Activated B cell treated with CpG ODN at 0.5 μM for 24 hours (primary cell): ENCODE data around the gene NR6A1. TPM values are rescaled to one million over a fixed set of nuclear protein-coding genes. Genes with fewer than 3 reads are reported as not detected.

Experiments
- ATAC-seq: fragments of 200-7000 bp; cut with Tn5 transposase; one replicate; pipeline ENCODE4 v1.10.0; 2021; ENCODE audit warnings: low read depth, mild to moderate bottlenecking, moderate library complexity
- CTCF ChIA-PET: fragments of 350-600 bp; sonication (Branson Sonifier 250); formaldehyde crosslinking; loops from one replicate; lab custom pipeline; 2021; ENCODE audit warnings: antibody characterized with exemption; lab: Charles Lee
- POLR2A ChIA-PET: fragments of 350-600 bp; sonication (Branson Sonifier 250); formaldehyde crosslinking; loops from one replicate; lab custom pipeline; 2021; ENCODE audit warnings: antibody characterized with exemption; lab: Charles Lee
- DNase-seq: peaks from one replicate; pipeline ENCODE4 v3.0.0; 2022
- H3K27ac Mint-ChIP-seq: one replicate; pipeline ENCODE4 v1.8.0; 2020; ENCODE audit warnings: mixed read lengths
- H3K27me3 Mint-ChIP-seq: one replicate; pipeline ENCODE4 v1.8.0; 2021; ENCODE audit warnings: mixed read lengths
- H3K36me3 Mint-ChIP-seq: one replicate; pipeline ENCODE4 v1.8.0; 2021; ENCODE audit warnings: low read depth, mixed read lengths
- H3K4me1 Mint-ChIP-seq: one replicate; pipeline ENCODE4 v1.8.0; 2021; ENCODE audit warnings: mixed read lengths
- H3K4me3 Mint-ChIP-seq: one replicate; pipeline ENCODE4 v1.8.0; 2020; ENCODE audit warnings: mild to moderate bottlenecking, mixed read lengths
- H3K9me3 Mint-ChIP-seq: one replicate; pipeline ENCODE4 v1.8.0; 2020; ENCODE audit warnings: mixed read lengths
- intact Hi-C: fragments of 100-400 bp; cut with micrococcal nuclease; formaldehyde crosslinking; loops from one replicate; pipeline ENCODE4 v1.15.1; 2024
- total RNA-seq: library from RNA; stranded (reverse); gene quantifications from 2 replicates; pipeline ENCODE4 v1.2.3, GENCODE V29; 2022
- TF ChIP-seq, protein P1 (sequence below): fragments of 200-600 bp; IDR thresholded peaks from one replicate; pipeline ENCODE4 v1.8.0; 2022; ENCODE audit warnings: antibody characterized with exemption, mild to moderate bottlenecking

NR6A1 gene
- 2.3 and 3.1 TPM in 2 replicates for total RNA-seq

- POLR2A ChIA-PET, result interaction anchor here (0.5 to 2.6 kb wide), 8 partner anchors 29 to 524 kb away, joined by 3 to 23 read pairs (median 6); partner anchors contain the start of genes ARPC5L, HSPA5, RPL35 and WDR38
- Mint-ChIP-seq H3K27me3 (peaks cover 40% of the 10 kb centered on the region), H3K4me3 (peak within 1 kb of the TSS; percentile 90), H3K9me3 (no peaks in the 10 kb centered on the region), H3K36me3 (peaks cover 6% of the 10 kb centered on the region), H3K27ac (peak within 1 kb of the TSS; percentile 89), H3K4me1 (peaks cover 38% of the 10 kb centered on the region)
- DNase-seq, result peak; percentile 94
- ATAC-seq, result peak; percentile 90
- CTCF ChIA-PET, result interaction anchor here (0.6 to 10.3 kb wide), 7 partner anchors 29 to 591 kb away, joined by 3 to 216 read pairs (median 14); partner anchors contain the start of genes ARPC5L, RPL35, SCAI and WDR38
- TF ChIP-seq, protein P1, sequence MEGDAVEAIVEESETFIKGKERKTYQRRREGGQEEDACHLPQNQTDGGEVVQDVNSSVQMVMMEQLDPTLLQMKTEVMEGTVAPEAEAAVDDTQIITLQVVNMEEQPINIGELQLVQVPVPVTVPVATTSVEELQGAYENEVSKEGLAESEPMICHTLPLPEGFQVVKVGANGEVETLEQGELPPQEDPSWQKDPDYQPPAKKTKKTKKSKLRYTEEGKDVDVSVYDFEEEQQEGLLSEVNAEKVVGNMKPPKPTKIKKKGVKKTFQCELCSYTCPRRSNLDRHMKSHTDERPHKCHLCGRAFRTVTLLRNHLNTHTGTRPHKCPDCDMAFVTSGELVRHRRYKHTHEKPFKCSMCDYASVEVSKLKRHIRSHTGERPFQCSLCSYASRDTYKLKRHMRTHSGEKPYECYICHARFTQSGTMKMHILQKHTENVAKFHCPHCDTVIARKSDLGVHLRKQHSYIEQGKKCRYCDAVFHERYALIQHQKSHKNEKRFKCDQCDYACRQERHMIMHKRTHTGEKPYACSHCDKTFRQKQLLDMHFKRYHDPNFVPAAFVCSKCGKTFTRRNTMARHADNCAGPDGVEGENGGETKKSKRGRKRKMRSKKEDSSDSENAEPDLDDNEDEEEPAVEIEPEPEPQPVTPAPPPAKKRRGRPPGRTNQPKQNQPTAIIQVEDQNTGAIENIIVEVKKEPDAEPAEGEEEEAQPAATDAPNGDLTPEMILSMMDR, result no peak
- intact Hi-C loops, result loop anchor here (1.0 to 5.0 kb wide), 8 partner anchors 92 to 470 kb away; partner anchors contain the start of genes ARPC5L, GOLGA1, HSPA5 and PPP6C
These were observed at the start of gene NR6A1 for GRCh38 chr9:124771021-124771866. Gene NR6A1, minus strand, starts transcription at chr9:124771311.

GRCh38 chr9:124818431-124819281 is 47.5 kb upstream of the NR6A1 start:
- no peak overlapping the region for H3K4me3 Mint-ChIP-seq
- no peaks in the 10 kb centered on the region for H3K9me3 Mint-ChIP-seq
- intact Hi-C loops, result no loop called here
- ChIA-PET CTCF (no interaction called here), POLR2A (interaction anchor here (0.5 kb wide), 1 partner anchor 11 kb away, joined by 7 read pairs; no protein-coding TSS in a partner anchor)
- TF ChIP-seq, protein P1, result no peak
- peaks cover 4% of the 10 kb centered on the region for H3K4me1 Mint-ChIP-seq
- DNase-seq (no peak), ATAC-seq (no peak)
- no peaks in the 10 kb centered on the region for H3K27me3 Mint-ChIP-seq
- H3K36me3 Mint-ChIP-seq, result no peaks in the 10 kb centered on the region
- H3K27ac Mint-ChIP-seq, result no peak overlapping the region

GRCh38 chr9:124815601-124816000 is 44.5 kb upstream of the NR6A1 start:
- H3K4me1 Mint-ChIP-seq, result peaks cover 4% of the 10 kb centered on the region
- no peaks in the 10 kb centered on the region for H3K36me3 Mint-ChIP-seq
- DNase-seq (no peak), ATAC-seq (no peak)
- intact Hi-C loops, result no loop called here
- ChIA-PET CTCF (no interaction called here), POLR2A (no interaction called here)
- TF ChIP-seq, protein P1, result no peak
- no peaks in the 10 kb centered on the region for H3K9me3 Mint-ChIP-seq
- H3K27me3 Mint-ChIP-seq, result no peaks in the 10 kb centered on the region
- H3K4me3 Mint-ChIP-seq, result no peak overlapping the region
- no peak overlapping the region for H3K27ac Mint-ChIP-seq

DNA sequence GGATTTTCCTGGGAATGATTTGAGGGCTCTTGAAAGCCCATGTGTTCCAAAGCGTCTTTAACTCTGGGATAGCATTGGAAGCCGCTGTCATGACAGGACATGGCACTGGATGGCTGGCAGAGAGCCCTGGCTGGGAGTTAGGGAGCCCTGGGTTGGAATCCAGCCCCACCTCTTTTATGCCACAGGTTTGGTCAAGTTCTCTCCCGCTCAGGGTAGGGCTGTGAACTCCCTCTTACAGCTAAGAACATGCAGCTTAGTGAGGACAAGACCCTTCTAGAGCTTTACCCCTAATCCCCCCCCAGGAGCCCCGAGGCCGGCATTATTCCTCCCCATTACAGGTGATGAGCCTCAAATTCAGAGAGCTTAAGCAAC is 43.0 kb upstream of the NR6A1 start:
- ATAC-seq (no peak), DNase-seq (no peak)
- H3K9me3 Mint-ChIP-seq, result no peaks in the 10 kb centered on the region
- no peaks in the 10 kb centered on the region for H3K36me3 Mint-ChIP-seq
- intact Hi-C loops, result no loop called here
- H3K27ac Mint-ChIP-seq, result no peak overlapping the region
- H3K4me1 Mint-ChIP-seq, result peaks cover 4% of the 10 kb centered on the region
- TF ChIP-seq, protein P1, result no peak
- H3K4me3 Mint-ChIP-seq, result no peak overlapping the region
- ChIA-PET POLR2A (no interaction called here), CTCF (no interaction called here)
- no peaks in the 10 kb centered on the region for H3K27me3 Mint-ChIP-seq
